Mesendoderm (in vitro differentiated cells): ENCODE measurements around the gene PLIN1.

Source experiments
- DNase-seq: peaks from one replicate; pipeline ENCODE4 v3.0.0; 2013
- H2AK5ac ChIP-seq: 2 replicates; pipeline ENCODE4 v1.6.1; 2013; ENCODE audit warnings: low read length, inconsistent platforms
- H2BK120ac ChIP-seq: 2 replicates; pipeline ENCODE4 v1.6.1; 2013; ENCODE audit warnings: low read depth, mild to moderate bottlenecking, low read length, moderate library complexity, mixed read lengths
- H2BK15ac ChIP-seq: replicated peaks from 2 replicates; pipeline ENCODE4 v1.6.1; 2013; ENCODE audit warnings: low read depth, mild to moderate bottlenecking, moderate library complexity
- H2BK5ac ChIP-seq: 2 replicates; pipeline ENCODE4 v1.6.1; 2013; ENCODE audit warnings: low read length, inconsistent platforms
- H3K18ac ChIP-seq: 2 replicates; pipeline ENCODE4 v1.6.1; 2013; ENCODE audit warnings: mild to moderate bottlenecking, low read length, mixed read lengths
- H3K23ac ChIP-seq: one replicate; pipeline ENCODE4 v1.6.1; 2013; ENCODE audit warnings: low read length
- H3K27ac ChIP-seq: 2 replicates; pipeline ENCODE4 v1.5.1; 2013; ENCODE audit warnings: low read depth, mild to moderate bottlenecking, inconsistent platforms, low read length, moderate library complexity
- H3K27me3 ChIP-seq: 2 replicates; pipeline ENCODE4 v1.6.1; 2013; ENCODE audit warnings: low read length, control low read depth, mild to moderate bottlenecking, inconsistent platforms; ENCODE audit not compliant: insufficient read depth, poor library complexity
- H3K36me3 ChIP-seq: 2 replicates; pipeline ENCODE4 v1.6.1; 2013; ENCODE audit warnings: low read length, inconsistent platforms; ENCODE audit not compliant: control insufficient read depth, insufficient read depth
- H3K4ac ChIP-seq: one replicate; pipeline ENCODE4 v1.6.1; 2013; ENCODE audit warnings: low read depth, mild to moderate bottlenecking, low read length, moderate library complexity
- H3K4me1 ChIP-seq: 2 replicates; pipeline ENCODE4 v1.6.1; 2013; ENCODE audit warnings: low read depth, low read length, inconsistent platforms; ENCODE audit not compliant: control insufficient read depth
- H3K4me2 ChIP-seq: 2 replicates; pipeline ENCODE4 v1.6.1; 2013; ENCODE audit warnings: low read length
- H3K4me3 ChIP-seq: 2 replicates; pipeline ENCODE4 v1.5.1; 2013; ENCODE audit warnings: mild to moderate bottlenecking, low read length
- H3K56ac ChIP-seq: one replicate; pipeline ENCODE4 v1.6.1; 2013; ENCODE audit warnings: low read length
- H3K79me1 ChIP-seq: 2 replicates; pipeline ENCODE4 v1.6.1; 2013; ENCODE audit warnings: low read length, inconsistent platforms
- H3K79me2 ChIP-seq: 2 replicates; pipeline ENCODE4 v1.6.1; 2013; ENCODE audit warnings: mild to moderate bottlenecking, low read length; ENCODE audit not compliant: control insufficient read depth, insufficient read depth
- H3K9ac ChIP-seq: 2 replicates; pipeline ENCODE4 v1.6.1; 2013; ENCODE audit warnings: low read length, inconsistent platforms
- H4K5ac ChIP-seq: one replicate; pipeline ENCODE4 v1.6.1; 2013; ENCODE audit warnings: low read length
- H4K8ac ChIP-seq: one replicate; pipeline ENCODE4 v1.6.1; 2013; ENCODE audit warnings: low read depth, mild to moderate bottlenecking, control low read depth, low read length, moderate library complexity
- WGBS: extraction: QIAGEN DNeasy Blood & Tissue Kit; methylation state at CpG from one replicate; pipeline ENCODE4 v1.1.7; 2013; ENCODE audit warnings: low lambda C conversion rate, missing lambda C conversion rate; ENCODE audit not compliant: insufficient coverage; ENCODE audit errors: extremely low coverage; 5-methylcytosine and 5-hydroxymethylcytosine counted together

The PLIN1 gene

GRCh38 chr15:89680282-89680873 lies 1.2 kb upstream of the PLIN1 start:
- Histone ChIP-seq H3K79me1 (no peaks in the 10 kb centered on the region), H3K56ac (no peak overlapping the region), H3K23ac (no peak overlapping the region), H2BK15ac (no peak overlapping the region), H3K4ac (no peak overlapping the region), H3K4me2 (no peak overlapping the region), H3K9ac (no peak overlapping the region), H3K27ac (no peak overlapping the region), H3K4me1 (no peaks in the 10 kb centered on the region), H4K5ac (no peak overlapping the region), H3K4me3 (no peak overlapping the region), H3K18ac (no peak overlapping the region), H2BK5ac (no peak overlapping the region), H2AK5ac (no peak overlapping the region), H3K79me2 (no peaks in the 10 kb centered on the region), H2BK120ac (no peak overlapping the region), H3K36me3 (no peaks in the 10 kb centered on the region), H3K27me3 (no peaks in the 10 kb centered on the region), H4K8ac (no peak overlapping the region)
- DNase-seq, result no peak
- WGBS, result no CpG with 5 or more reads among the region's 5 CpGs

GRCh38 chr15:89677381-89677780 lies 1.8 kb downstream of the PLIN1 start:
- no peak overlapping the region for H4K8ac ChIP-seq
- no peak overlapping the region for H3K18ac ChIP-seq
- H3K4me1 ChIP-seq, result no peaks in the 10 kb centered on the region
- no peaks in the 10 kb centered on the region for H3K36me3 ChIP-seq
- no peaks in the 10 kb centered on the region for H3K27me3 ChIP-seq
- H3K79me1 ChIP-seq, result no peaks in the 10 kb centered on the region
- H2BK5ac ChIP-seq, result no peak overlapping the region
- no peak overlapping the region for H3K4me2 ChIP-seq
- H3K79me2 ChIP-seq, result no peaks in the 10 kb centered on the region
- H3K4me3 ChIP-seq, result no peak overlapping the region
- H2AK5ac ChIP-seq, result no peak overlapping the region
- no peak overlapping the region for H3K9ac ChIP-seq
- no peak overlapping the region for H4K5ac ChIP-seq
- no peak overlapping the region for H2BK15ac ChIP-seq
- no peak overlapping the region for H3K27ac ChIP-seq
- no peak overlapping the region for H3K23ac ChIP-seq
- DNase-seq, result no peak
- H2BK120ac ChIP-seq, result no peak overlapping the region
- no peak overlapping the region for H3K56ac ChIP-seq
- WGBS, result no CpG with 5 or more reads among the region's 1 CpG
- H3K4ac ChIP-seq, result no peak overlapping the region

GRCh38 chr15:89675606-89676005 lies 3.6 kb downstream of the PLIN1 start:
- Histone ChIP-seq H3K18ac (no peak overlapping the region), H3K36me3 (no peaks in the 10 kb centered on the region), H3K56ac (no peak overlapping the region), H3K27ac (no peak overlapping the region), H3K4ac (no peak overlapping the region), H2BK120ac (no peak overlapping the region), H2BK5ac (no peak overlapping the region), H3K4me1 (no peaks in the 10 kb centered on the region), H4K5ac (no peak overlapping the region), H4K8ac (no peak overlapping the region), H2AK5ac (no peak overlapping the region), H3K79me1 (no peaks in the 10 kb centered on the region), H3K27me3 (no peaks in the 10 kb centered on the region), H3K4me2 (no peak overlapping the region), H3K4me3 (no peak overlapping the region), H3K23ac (no peak overlapping the region), H2BK15ac (no peak overlapping the region), H3K9ac (no peak overlapping the region), H3K79me2 (no peaks in the 10 kb centered on the region)
- WGBS, result no CpG with 5 or more reads among the region's 6 CpGs
- peak; percentile 43 for DNase-seq

DNA sequence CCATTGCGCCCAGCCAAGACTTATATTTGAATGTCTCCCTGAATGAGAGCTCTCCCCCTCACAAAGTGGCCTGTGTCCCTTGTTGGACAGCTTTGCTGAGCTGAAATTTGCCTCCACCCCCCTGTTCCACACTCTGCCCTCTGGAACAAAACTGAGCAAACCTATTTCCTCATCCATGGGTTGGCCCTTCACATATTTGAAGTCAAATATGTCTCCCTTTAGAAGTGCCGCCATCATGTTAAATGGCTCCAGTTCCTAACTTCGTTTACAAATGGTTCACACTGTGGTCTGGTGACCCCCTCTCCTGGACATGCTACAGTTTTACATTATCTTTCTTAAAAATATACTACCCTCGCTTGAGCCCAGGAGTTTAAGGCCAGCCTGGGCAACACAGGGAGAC lies 4.6 kb downstream of the PLIN1 start:
- H2AK5ac ChIP-seq, result no peak overlapping the region
- no peak overlapping the region for H4K5ac ChIP-seq
- no peaks in the 10 kb centered on the region for H3K79me1 ChIP-seq
- no peak overlapping the region for H3K4me3 ChIP-seq
- WGBS, result no CpG with 5 or more reads among the region's 4 CpGs
- no peak overlapping the region for H3K4ac ChIP-seq
- H2BK15ac ChIP-seq, result no peak overlapping the region
- no peak overlapping the region for H3K56ac ChIP-seq
- no peaks in the 10 kb centered on the region for H3K79me2 ChIP-seq
- no peak overlapping the region for H3K27ac ChIP-seq
- no peak overlapping the region for H3K9ac ChIP-seq
- no peak overlapping the region for H3K23ac ChIP-seq
- H3K36me3 ChIP-seq, result no peaks in the 10 kb centered on the region
- no peak overlapping the region for H3K18ac ChIP-seq
- DNase-seq, result no peak
- H2BK5ac ChIP-seq, result no peak overlapping the region
- H3K4me2 ChIP-seq, result no peak overlapping the region
- H4K8ac ChIP-seq, result no peak overlapping the region
- H3K4me1 ChIP-seq, result no peaks in the 10 kb centered on the region
- H2BK120ac ChIP-seq, result no peak overlapping the region
- no peaks in the 10 kb centered on the region for H3K27me3 ChIP-seq

DNA sequence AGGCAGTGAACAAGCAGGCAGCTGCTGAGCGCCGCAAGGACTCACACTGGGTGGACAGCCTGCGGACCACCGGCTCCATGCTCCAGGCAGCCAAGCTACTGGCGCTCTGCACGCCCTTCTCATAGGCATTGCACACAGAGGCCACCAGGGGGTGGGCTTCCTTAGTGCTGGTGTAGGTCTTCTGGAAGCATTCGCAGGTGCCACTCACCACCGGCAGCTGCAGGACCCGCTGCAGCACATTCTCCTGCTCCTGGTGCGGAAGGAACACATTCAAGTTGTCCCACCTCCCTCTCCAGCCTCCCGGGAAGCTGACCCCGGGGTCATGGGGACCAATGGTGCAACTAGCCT lies 6.0 kb downstream of the PLIN1 start:
- Histone ChIP-seq H3K4me2 (no peak overlapping the region), H3K36me3 (no peaks in the 10 kb centered on the region), H3K9ac (no peak overlapping the region), H3K4me1 (no peaks in the 10 kb centered on the region), H3K4me3 (no peak overlapping the region), H4K8ac (no peak overlapping the region), H3K27ac (no peak overlapping the region), H2AK5ac (no peak overlapping the region), H2BK120ac (no peak overlapping the region), H3K79me2 (no peaks in the 10 kb centered on the region), H2BK15ac (no peak overlapping the region), H3K56ac (no peak overlapping the region), H2BK5ac (no peak overlapping the region), H3K18ac (no peak overlapping the region), H3K79me1 (no peaks in the 10 kb centered on the region), H3K23ac (no peak overlapping the region), H3K27me3 (no peaks in the 10 kb centered on the region), H3K4ac (no peak overlapping the region), H4K5ac (no peak overlapping the region)
- peak; percentile 84 for DNase-seq
- WGBS, result no CpG with 5 or more reads among the region's 12 CpGs
